NCI-H446 (cell line): ENCODE results near the gene RPRM.
"Not testable (repeated sequence)": the region's sequence is repeated elsewhere in the genome, so short reads cannot be mapped to it uniquely, and the experiment has no call there.

Source experiments
- DNase-seq, 2 experiments: peaks; one replicate each; lab custom pipeline; 2025; lab: John Stamatoyannopoulos, UW

RPRM gene

DNA sequence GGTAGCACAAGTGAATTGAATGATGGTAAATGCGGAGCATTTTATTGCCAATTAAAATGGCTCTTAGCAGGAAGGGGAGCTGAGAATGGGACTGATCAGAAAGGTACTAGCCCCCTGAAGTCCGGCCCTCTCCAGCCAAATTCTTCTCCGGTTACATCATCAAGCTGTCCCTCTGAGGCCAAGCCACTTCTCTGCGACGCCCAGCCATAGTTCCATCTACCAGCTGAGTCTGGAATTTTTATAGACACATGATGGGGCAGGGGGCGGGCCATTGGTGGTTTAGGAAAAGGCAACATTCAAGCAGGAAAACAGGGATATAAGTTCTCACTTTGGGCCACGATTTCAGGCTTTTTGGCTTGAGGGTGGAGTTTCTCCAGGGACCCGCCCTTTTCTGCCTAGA lies 22.7 kb downstream of the RPRM start:
- no peak for DNase-seq

DNA sequence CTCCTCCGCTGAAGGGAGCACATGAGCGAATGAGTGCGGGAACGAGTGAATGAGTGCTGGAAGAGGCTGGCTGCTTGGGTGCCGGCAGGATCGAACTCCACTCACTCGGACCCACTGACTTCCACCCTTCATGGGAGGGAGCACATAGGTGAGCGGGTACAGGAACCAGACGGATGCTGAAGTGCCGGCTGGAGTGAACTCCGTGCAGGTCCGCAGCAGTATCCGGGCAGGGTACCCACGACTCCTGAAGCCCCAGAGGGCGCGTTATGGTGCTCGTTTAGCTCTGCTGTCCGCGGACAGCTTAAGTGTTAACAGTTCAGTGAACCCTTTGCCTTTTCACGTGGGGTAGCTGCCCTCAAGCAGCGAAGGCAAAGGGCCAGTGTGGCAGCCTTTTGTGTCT lies 23.2 kb downstream of the RPRM start:
- DNase-seq, result no peak

GRCh38 chr2:153451611-153452010 lies 27.0 kb downstream of the RPRM start:
- DNase-seq, result no peak

- DNase-seq, result no peak
Measured at GRCh38 chr2:153443106-153443505, 35.5 kb downstream of the RPRM start.

DNA sequence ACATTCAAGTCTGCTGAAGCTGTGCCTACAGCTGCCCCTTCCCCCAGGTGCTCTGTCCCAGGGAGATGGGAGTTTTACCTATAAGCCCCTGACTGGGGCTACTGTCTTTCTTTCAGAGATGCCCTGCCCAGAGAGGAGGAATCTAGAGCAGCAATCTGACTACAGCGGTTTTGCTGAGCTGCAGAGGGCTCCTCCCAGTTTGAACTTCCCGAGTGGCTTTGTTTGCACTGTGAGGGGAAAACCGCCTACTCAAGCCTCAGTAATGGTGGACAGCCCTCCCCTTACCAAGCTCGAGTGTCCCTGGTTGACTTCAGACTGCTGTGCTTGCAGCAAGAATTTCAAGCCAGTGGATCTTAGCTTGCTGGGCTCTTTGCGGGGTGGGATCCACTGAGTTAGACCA lies 35.9 kb downstream of the RPRM start:
- not testable (repeated sequence) for DNase-seq

GRCh38 chr2:153440090-153440489 lies 38.5 kb downstream of the RPRM start:
- DNase-seq, result not testable (repeated sequence)

DNA sequence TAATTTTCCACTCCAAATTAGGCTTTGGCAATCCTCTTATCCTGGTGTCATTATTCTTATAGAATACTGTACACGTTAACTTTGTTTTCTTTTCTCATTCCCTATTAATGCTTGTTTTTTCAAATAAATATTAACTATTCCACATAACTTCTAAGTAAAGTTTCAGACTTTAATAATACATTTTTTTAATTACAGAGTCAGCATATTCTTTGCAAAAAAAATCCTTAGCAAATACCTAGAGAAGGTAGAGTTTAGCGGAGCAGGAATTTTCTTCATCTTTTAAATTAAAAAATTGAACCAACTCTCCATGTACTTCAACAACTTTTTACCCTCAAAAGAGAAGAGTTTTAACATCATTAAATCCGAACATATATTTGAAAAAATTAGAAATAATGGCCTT lies 45.2 kb downstream of the RPRM start:
- DNase-seq, result no peak

- no peak for DNase-seq
Measured at GRCh38 chr2:153432381-153432780, 46.2 kb downstream of the RPRM start.

GRCh38 chr2:153431114-153431513 lies 47.4 kb downstream of the RPRM start:
- no peak for DNase-seq
